ENCODE measurements around the gene KLK14.

Gene KLK14

GRCh38 chr19:51036519-51036918 is 46.2 kb downstream of the KLK14 start:
- no peak for DNase-seq

GRCh38 chr19:51034704-51035103 is 48.0 kb downstream of the KLK14 start, which contains the start of gene KLK12:
Gene KLK12 (minus strand): TSS chr19:51035002. CDS start chr19:51034621, 381 bp downstream.
- no peak for DNase-seq

GRCh38 chr19:51031880-51032225 is 50.8 kb downstream of the KLK14 start:
- no peak for DNase-seq

DNA sequence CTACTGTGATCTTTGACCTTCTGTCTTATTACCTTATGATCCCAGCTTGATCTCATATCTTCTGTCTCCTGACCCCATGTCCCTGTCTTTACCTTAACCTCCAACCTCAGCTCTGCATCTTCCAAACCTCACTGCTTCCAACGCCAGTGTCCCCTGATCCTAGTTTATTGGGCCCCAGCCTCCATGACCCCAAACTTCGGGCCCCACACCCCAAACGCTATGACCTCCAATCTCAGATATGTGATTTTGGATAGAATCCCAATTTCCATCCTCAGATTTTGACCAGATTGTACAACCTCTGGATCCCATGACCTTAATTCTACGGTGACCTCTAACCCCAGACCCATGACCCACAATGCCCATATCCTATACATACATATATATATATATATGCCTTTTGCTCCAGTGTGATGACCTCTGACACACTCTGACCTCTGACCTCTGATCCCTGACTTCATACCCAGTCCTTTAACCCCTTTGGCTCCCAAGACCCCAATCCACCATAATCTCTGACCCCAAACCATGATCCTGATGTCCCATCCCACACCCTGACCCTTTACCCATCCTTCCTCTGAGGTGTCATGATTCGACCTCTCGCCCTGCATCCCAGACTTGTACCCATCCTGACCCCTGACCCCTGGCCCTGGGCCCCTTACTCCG is 51.3 kb downstream of the KLK14 start:
- no peak for DNase-seq

DNA sequence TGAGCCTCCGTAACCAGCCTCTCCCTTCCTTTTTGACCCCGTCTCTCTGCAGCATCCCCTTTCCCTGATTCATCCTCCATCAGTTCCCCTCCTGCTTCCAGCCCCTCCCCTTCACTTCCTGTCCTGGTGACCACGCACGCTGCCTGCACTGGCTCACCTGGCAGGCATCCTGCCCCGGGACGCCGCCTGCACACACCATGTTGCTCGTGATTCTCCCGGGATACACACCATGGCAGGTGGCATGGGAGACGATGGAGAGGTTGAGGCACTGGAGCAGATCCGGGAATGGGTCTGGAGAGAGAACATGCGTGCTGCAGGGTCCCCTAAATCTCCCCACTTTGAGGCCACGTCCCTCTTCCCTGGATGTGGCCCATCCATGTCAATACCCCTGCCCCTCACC is 52.1 kb downstream of the KLK14 start:
- DNase-seq, result no peak

GRCh38 chr19:51029718-51030117 is 53.0 kb downstream of the KLK14 start:
- DNase-seq, result no peak
